ENCODE results near the gene ZNF202.

ZNF202 gene

DNA sequence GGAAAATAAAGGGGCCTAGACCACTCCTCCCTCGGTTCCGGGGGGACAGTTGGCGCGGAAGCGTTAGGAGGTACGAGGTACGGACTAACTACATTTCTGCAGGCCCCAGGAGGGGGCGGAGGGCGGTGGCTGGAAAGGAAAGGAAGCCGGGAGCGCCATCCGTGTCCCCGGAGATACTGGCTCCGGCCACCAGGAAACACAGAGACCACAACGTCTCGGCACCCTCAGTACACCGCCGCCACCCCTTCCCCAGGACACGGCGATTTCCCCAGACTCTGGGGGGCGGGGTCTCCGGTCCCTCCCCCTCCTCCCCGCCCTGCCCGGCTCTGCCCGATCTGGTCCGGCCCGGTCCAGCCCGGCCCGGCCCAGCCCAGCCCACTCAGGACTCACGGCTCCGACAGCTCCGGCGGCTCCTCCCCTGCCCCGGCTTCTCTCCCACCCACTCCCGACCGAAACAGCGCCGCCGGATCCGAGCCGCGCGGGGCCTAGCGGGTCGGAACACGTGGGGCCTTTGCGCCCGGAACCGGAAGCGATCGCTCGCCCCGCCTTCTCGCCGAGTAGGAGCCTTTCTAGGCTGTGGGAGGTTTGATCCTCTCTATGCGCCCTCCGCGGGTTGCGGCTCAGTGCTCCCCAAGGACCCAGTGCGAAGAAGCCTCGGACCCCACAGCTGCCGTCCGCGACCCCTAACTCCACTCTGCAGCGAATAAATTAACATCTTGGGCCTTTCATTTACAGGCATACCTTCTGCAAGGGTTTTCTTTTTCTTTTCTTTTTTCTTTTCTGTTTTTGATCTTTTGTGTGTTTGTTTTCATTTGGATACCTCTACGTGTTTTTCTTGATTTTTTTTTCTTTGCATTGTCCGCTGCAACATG is at the start of gene ZNF202:
Gene ZNF202, minus strand, starts transcription at position 502 of the 872 bp plus-strand sequence. CDS start 10,772 bp downstream, outside the sequence.
- TF ChIP-seq, protein P1, sequence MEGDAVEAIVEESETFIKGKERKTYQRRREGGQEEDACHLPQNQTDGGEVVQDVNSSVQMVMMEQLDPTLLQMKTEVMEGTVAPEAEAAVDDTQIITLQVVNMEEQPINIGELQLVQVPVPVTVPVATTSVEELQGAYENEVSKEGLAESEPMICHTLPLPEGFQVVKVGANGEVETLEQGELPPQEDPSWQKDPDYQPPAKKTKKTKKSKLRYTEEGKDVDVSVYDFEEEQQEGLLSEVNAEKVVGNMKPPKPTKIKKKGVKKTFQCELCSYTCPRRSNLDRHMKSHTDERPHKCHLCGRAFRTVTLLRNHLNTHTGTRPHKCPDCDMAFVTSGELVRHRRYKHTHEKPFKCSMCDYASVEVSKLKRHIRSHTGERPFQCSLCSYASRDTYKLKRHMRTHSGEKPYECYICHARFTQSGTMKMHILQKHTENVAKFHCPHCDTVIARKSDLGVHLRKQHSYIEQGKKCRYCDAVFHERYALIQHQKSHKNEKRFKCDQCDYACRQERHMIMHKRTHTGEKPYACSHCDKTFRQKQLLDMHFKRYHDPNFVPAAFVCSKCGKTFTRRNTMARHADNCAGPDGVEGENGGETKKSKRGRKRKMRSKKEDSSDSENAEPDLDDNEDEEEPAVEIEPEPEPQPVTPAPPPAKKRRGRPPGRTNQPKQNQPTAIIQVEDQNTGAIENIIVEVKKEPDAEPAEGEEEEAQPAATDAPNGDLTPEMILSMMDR (IDR thresholded peaks at IDR 0.05; ENCODE audit: low read depth, low read length), result peak; percentile 13
- peak within 1 kb of the TSS; percentile 83 for H3K4me3 ChIP-seq (ENCODE audit: low read depth, low read length)
- in situ Hi-C loops (cut with HindIII; ENCODE audit: low sequenced_read_pairs), result no loop called here
- peak; percentile 90 for DNase-seq (ENCODE audit: low read depth, low spot score)

DNA sequence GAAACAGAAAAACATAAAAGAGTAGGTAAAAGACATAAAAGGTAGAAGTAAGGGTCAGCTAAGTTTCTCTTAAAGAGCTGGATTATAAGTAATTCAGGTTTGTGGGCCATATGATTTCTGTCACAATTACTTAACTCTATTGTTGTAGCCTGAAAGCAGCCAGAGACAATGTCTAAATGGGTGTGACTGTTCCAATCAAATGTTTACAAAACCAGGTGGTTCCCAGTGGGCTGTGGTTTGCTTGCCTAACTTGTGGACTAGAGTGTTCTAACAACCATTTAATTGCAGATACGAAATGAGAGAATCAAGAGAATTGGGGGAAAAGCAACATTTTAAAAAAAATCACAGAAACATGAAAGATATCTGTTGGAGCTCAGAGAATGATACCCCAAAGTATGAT is 42.1 kb upstream of the ZNF202 start:
- TF ChIP-seq, protein P1 (IDR thresholded peaks at IDR 0.05; ENCODE audit: low read depth, low read length), result no peak
- no peak for DNase-seq (ENCODE audit: low read depth, low spot score)
- in situ Hi-C loops (cut with HindIII; ENCODE audit: low sequenced_read_pairs), result no loop called here
- H3K4me3 ChIP-seq (ENCODE audit: low read depth, low read length), result no peak overlapping the region

DNA sequence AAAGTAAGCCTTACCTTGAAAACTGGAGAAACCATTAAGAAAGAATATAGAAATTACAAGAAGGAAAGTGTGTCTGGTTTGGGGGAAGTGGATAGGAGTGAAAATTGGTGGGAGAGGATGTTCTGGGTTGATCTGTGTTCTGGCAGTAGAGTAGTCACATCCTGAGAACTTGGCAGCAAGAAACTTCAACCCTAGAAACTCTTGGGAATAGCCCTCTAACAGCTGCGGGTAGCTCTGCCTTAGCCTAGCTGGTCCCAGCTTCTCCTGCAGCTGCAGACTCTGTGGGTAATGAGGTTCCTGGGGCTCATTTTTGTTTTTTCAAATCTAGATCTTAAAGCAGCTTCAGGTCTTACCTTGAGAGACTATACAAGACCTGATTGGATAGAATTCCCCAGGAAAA is 37.1 kb upstream of the ZNF202 start:
- H3K4me3 ChIP-seq (ENCODE audit: low read depth, low read length), result no peak overlapping the region
- TF ChIP-seq, protein P1 (IDR thresholded peaks at IDR 0.05; ENCODE audit: low read depth, low read length), result no peak
- no peak for DNase-seq (ENCODE audit: low read depth, low spot score)
- in situ Hi-C loops (cut with HindIII; ENCODE audit: low sequenced_read_pairs), result no loop called here

DNA sequence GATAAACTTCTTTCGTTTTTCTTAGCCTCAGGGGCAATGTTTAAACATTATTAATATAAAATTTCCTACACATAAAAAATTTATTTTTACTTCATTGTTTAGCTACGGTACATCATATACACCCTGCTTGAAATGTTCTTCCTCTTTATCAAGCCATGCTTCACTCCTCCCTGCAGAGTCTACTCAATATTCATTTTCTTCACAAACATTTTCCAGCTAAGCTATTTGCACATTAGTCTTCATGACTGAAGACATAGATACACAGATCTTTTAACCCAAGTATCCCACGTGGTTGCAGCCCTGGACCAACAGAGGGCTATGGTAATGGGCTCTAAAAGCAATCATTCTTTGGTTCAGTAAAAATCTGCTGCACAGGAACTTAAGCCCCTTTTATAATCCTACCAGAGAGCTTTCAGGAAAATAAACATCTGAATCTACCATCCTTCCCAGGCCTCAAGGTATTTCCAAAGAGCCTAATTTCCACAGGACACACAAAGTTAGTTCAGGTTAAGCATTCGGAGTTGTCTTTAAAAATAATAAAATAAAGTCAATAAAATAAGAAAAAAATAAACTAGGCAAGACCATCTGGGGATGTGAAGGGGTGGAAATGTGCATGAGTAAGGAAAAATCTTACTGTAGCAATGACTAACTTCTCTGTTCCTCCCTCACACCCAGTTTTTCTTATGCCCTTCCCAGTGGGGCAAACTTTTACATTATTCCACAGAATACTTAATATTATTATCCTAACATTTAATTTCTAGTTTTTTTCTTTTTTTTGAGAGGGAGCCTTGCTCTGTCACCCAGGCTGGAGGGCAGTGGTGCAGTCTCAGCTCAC is 34.5 kb upstream of the ZNF202 start:
- in situ Hi-C loops (cut with HindIII; ENCODE audit: low sequenced_read_pairs), result no loop called here
- no peak for DNase-seq (ENCODE audit: low read depth, low spot score)
- TF ChIP-seq, protein P1 (IDR thresholded peaks at IDR 0.05; ENCODE audit: low read depth, low read length), result no peak
- H3K4me3 ChIP-seq (ENCODE audit: low read depth, low read length), result no peak overlapping the region

DNA sequence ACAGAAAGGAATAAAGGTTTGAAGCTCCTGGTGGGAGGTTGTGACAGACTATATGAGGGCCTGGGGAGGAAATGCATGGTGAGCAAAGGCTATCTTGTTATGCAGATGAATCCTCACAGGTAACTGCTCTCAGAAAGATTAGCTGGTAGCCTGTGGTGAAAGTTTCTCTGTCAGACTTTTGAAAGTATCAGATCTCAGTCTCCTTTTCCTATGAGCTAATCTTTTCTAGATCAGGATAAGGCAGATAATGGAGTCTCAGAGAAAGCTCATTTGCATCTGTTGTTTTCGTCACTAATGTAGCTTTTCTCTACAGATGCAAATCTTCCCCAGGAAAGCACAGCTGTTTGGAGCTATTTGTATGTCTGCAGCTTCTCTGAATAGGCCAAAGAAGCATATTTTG is 33.8 kb upstream of the ZNF202 start:
- in situ Hi-C loops (cut with HindIII; ENCODE audit: low sequenced_read_pairs), result no loop called here
- no peak for DNase-seq (ENCODE audit: low read depth, low spot score)
- H3K4me3 ChIP-seq (ENCODE audit: low read depth, low read length), result no peak overlapping the region
- TF ChIP-seq, protein P1 (IDR thresholded peaks at IDR 0.05; ENCODE audit: low read depth, low read length), result no peak

DNA sequence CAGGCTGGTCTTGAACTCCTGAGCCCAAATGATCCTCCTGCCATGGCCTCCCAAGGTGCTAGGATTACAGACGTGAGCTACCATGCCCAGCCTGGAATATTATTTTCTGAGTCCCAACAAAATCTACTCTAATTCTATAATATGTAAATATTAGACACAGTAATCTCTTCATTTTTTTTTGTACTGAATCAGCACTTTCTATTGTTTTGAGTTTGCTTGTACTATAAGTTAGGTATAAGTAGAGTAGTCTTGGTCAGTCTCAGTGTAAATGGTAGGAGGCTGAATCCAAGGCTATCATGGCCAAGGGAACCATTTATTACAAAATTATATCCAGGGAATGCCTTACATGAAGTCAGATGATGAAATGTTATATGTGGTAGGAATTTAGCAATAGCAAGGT is 32.5 kb upstream of the ZNF202 start:
- H3K4me3 ChIP-seq (ENCODE audit: low read depth, low read length), result no peak overlapping the region
- in situ Hi-C loops (cut with HindIII; ENCODE audit: low sequenced_read_pairs), result no loop called here
- TF ChIP-seq, protein P1 (IDR thresholded peaks at IDR 0.05; ENCODE audit: low read depth, low read length), result no peak

More for the DNA sequence above, 32.5 kb upstream of the ZNF202 start:
- DNase-seq (ENCODE audit: low read depth, low spot score), result no peak

All from astrocyte of the spinal cord (primary cell).